Kidney (tissue), 14 donors: ENCODE data around the gene IL17RE. TPM values are rescaled to one million over a fixed set of nuclear protein-coding genes. Genes with fewer than 3 reads are reported as not detected.
"Not testable (repeated sequence)": the region's sequence is repeated elsewhere in the genome, so short reads cannot be mapped to it uniquely, and the experiment has no call there.

ENCODE experiments used
- DNase-seq, 5 donors: peaks; one replicate each; pipeline ENCODE4 v3.0.0-alpha.2; 2013 to 2020
- FAIRE-seq: peaks from 2 replicates; lab custom pipeline; 2012; peaks lifted over from hg19 to GRCh38; lab: Jason Lieb, UNC
- H3K27ac ChIP-seq, 2 donors: one replicate each; pipeline ENCODE4 v1.7.0; 2013; ENCODE audit warnings: low read depth in 2 of 2, low read length in 2 of 2, inconsistent platforms in 1 of 2
- H3K27me3 ChIP-seq: one replicate; pipeline ENCODE4 v1.7.1; 2013; ENCODE audit warnings: low read length, inconsistent platforms; ENCODE audit not compliant: control insufficient read depth, insufficient read depth
- H3K36me3 ChIP-seq, 3 donors: one replicate each; pipeline versions ENCODE4 v1.7.0 to v1.7.1; 2013; ENCODE audit warnings: low read length in 3 of 3, control low read depth in 1 of 3, inconsistent platforms in 1 of 3; ENCODE audit not compliant: insufficient read depth in 3 of 3, control insufficient read depth in 2 of 3
- H3K4me1 ChIP-seq, 3 donors: one replicate each; pipeline versions ENCODE4 v1.7.0 to v1.7.1; 2013; ENCODE audit warnings: low read length in 3 of 3, inconsistent platforms in 1 of 3, low read depth in 1 of 3; ENCODE audit not compliant: control insufficient read depth in 2 of 3, insufficient read depth in 2 of 3
- H3K4me3 ChIP-seq, 3 donors: one replicate each; pipeline versions ENCODE4 v1.7.0 to v1.8.1; 2013; ENCODE audit warnings: low read length in 3 of 3, control low read depth in 1 of 3, inconsistent platforms in 1 of 3
- H3K9ac ChIP-seq, 3 donors: one replicate each; pipeline versions ENCODE4 v1.7.0 to v1.7.1; 2013; ENCODE audit warnings: low read length in 3 of 3, control low read depth in 1 of 3, inconsistent platforms in 1 of 3
- H3K9me3 ChIP-seq, 3 donors: one replicate each; pipeline versions ENCODE4 v1.7.0 to v1.7.1; 2013; ENCODE audit warnings: low read length in 3 of 3, control low read depth in 1 of 3, inconsistent platforms in 1 of 3; ENCODE audit not compliant: control insufficient read depth in 2 of 3, insufficient read depth in 1 of 3
- intact Hi-C: fragments of 100-400 bp; cut with DNase I; formaldehyde crosslinking; loops from one replicate; pipeline ENCODE4 v1.11.1; 2022
- polyA plus RNA-seq: library from polyadenylated mRNA; stranded (reverse); fragments of 350-450 nt; fragmentation: Illumina TruSeq; extraction: RNeasy Lipid Tissue Mini Kit (QIAGEN cat#74804); gene quantifications from one replicate; pipeline ENCODE4 v1.2.3, GENCODE V29; 2014; ENCODE audit warnings: low read depth, low replicate concordance; ENCODE audit not compliant: insufficient read depth
- total RNA-seq: library from RNA; stranded (reverse); fragmentation: NEBNext Ultra II Directional; extraction: Animal tissue kit (Norgen Biotek cat#: 25700); gene quantifications from one replicate; pipeline ENCODE4 v1.2.1, GENCODE V29; 2021
- TF ChIP-seq, protein P1 (sequence below): IDR thresholded peaks from 3 replicates; pipeline ENCODE4 v1.5.1; 2012; ENCODE audit warnings: mild to moderate bottlenecking, moderate library complexity, borderline replicate concordance; ENCODE audit not compliant: insufficient read depth; ENCODE audit errors: extremely low read depth
- donor health status: control.
- donor health status: control.
- donor health status: control.
- donor health status: control.
- donor health status: control.
- donor health status: DM: yes; HTN: yes; CAD: no.
- donor health status: Normal renal cell carcinoma (clear cell type).

IL17RE gene
- total and polyA plus RNA-seq, 2 donors from 2014 or later: 7.5 to 8.5 TPM

DNA sequence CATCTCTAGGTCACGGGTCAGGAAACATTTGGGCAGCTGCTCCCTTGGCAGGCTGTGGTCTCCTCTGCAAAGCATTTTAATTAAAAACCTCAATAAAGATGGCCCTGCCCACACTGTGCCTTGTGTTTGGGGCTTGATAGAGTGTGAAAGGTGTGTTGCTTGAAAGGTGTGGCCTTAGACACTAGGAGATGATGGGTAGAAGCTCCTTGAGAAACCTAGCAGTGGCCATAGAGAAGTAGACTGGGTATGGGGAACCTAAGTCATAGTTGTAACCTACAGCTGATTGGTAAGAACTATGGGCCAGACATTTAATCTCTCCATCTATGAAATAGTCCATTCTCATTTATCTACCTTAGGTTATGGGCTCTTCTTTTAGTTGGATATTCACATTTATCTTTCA is 8.9 kb upstream of the IL17RE start:
- intact Hi-C loops: no loop called here
- FAIRE-seq: no peak
- no peak for DNase-seq
- Histone ChIP-seq H3K4me1 (peaks cover 6 to 40% (median 24%) of the 10 kb centered on the region in 3 donors), H3K9me3 (no peaks in the 10 kb centered on the region), H3K27me3 (no peaks in the 10 kb centered on the region), H3K36me3 (peaks cover 0 to 11% (median 8%) of the 10 kb centered on the region in 3 donors), H3K9ac (no peak overlapping the region), H3K27ac (no peak overlapping the region), H3K4me3 (no peak overlapping the region)
- TF ChIP-seq, protein P1, sequence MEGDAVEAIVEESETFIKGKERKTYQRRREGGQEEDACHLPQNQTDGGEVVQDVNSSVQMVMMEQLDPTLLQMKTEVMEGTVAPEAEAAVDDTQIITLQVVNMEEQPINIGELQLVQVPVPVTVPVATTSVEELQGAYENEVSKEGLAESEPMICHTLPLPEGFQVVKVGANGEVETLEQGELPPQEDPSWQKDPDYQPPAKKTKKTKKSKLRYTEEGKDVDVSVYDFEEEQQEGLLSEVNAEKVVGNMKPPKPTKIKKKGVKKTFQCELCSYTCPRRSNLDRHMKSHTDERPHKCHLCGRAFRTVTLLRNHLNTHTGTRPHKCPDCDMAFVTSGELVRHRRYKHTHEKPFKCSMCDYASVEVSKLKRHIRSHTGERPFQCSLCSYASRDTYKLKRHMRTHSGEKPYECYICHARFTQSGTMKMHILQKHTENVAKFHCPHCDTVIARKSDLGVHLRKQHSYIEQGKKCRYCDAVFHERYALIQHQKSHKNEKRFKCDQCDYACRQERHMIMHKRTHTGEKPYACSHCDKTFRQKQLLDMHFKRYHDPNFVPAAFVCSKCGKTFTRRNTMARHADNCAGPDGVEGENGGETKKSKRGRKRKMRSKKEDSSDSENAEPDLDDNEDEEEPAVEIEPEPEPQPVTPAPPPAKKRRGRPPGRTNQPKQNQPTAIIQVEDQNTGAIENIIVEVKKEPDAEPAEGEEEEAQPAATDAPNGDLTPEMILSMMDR: no peak

DNA sequence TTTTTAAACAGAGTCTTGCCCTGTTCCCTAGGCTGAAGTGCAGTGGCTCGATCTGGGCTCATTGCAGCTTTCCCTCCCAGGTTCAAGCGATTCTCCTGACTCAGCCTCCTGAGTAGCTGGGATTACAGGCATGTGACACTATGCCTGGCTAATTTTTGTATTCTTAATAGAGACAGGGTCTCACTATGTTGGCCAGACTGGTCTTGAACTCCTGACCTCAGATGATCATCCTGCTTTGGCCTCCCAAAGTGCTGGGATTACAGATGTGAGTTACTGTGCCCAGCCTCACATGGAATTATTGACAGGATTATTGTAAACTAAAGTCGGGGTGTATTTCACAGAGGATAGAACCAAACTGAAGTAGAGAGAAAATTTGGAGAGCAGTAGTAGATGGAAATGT is 6.9 kb upstream of the IL17RE start:
- H3K36me3 ChIP-seq: peaks cover 0 to 11% (median 8%) of the 10 kb centered on the region in 3 donors
- H3K27ac ChIP-seq, H3K9me3 ChIP-seq, H3K9ac ChIP-seq, DNase-seq, H3K4me3 ChIP-seq, H3K27me3 ChIP-seq, FAIRE-seq, intact Hi-C loops: not testable (repeated sequence)
- H3K4me1 ChIP-seq: peaks cover 6 to 41% (median 28%) of the 10 kb centered on the region in 3 donors

DNA sequence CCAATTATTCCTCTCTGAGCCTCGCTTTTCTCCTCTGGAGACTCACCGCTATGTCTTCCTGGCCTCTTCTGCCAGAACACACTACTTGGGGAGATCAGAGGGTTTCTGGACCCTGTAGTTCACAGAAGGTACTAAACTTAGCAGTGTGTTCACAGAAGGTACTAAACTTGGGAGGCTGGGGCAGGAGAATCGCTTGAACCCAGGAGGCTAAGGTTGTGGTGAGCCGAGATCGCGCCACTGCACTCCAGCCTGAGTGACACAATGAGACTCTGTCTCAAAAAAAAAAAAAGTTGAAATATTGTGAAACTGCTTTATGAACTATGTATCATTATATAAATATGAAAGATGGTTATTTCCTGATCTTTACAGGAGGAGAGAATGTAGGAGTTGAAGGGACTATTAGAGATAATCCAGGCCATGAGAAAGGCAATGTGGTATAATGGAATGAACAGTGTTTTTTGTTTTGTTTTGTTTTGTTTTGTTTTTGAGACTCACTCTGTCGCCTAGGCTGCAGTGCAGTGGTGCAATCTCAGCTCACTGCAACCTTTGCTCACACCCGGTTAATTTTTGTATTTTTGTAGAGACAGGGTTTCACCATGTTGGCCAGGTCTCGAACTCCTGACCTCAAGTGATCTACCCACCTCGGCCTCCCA is 5.8 kb upstream of the IL17RE start:
- Histone ChIP-seq H3K4me1 (peaks cover 6 to 41% (median 28%) of the 10 kb centered on the region in 3 donors), H3K27ac (peak overlapping the region in 1 of 2 donors; percentile 90), H3K36me3 (peaks cover 0 to 11% (median 8%) of the 10 kb centered on the region in 3 donors)
- H3K9ac ChIP-seq, intact Hi-C loops, H3K27me3 ChIP-seq, H3K9me3 ChIP-seq, DNase-seq, H3K4me3 ChIP-seq, FAIRE-seq: not testable (repeated sequence)

DNA sequence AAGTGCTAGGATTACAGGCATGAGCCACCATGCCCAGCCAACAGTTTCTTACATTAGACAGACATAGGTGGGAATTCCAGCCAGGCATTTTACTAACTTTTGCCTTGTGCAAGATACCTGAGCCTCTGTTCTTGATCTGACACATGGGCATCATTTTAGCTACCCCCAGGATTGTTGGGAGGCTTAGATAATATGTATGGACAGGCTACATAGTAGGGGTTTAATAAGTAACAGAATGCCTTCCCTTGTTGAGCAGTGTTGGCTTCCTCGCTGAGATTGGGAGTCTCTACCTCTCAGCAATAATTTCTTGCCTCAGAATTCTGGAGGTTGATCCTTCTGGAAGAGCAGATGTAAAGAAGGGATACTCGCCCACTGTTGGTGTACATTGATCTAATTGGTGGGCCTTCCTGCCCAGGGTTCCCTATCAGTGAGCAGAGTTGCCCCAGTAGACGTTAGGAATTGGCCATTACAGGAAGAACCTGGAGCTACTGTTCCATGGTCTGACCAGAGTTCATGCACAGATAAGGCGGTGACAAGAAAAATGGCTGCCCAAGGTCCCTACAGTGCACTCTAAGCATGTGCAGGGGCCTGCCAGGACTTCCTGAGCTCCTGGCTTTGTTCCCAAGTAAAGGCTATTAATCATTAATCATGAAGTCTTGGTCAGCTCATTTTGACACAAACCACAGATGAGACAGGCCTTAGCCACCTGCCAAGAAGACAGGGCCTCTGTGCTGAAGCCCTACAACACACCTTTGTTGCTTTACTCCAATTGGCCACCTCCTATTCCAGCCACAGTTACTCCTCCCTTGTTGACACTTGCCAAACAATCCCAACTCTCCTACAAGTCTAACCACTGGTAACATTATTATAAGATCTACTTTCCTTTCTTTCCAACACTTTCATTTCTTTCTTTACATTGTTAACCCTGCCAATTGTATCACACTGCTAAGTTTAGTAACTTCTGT is 5.0 kb upstream of the IL17RE start:
- no peaks in the 10 kb centered on the region for H3K27me3 ChIP-seq
- peak in 3 of 5 donors; percentile 45 to 89 (median 85) for DNase-seq
- H3K4me3 ChIP-seq: peak overlapping the region in 1 of 3 donors; percentile 20
- FAIRE-seq: no peak
- TF ChIP-seq, protein P1: no peak
- peak overlapping the region; percentile 79 to 90 for H3K27ac ChIP-seq
- H3K9ac ChIP-seq: peak overlapping the region in 1 of 3 donors; percentile 19
- H3K36me3 ChIP-seq: peaks cover 0 to 8% (median 6%) of the 10 kb centered on the region in 3 donors
- peaks cover 6 to 42% (median 36%) of the 10 kb centered on the region in 3 donors for H3K4me1 ChIP-seq
- intact Hi-C loops: no loop called here
- no peaks in the 10 kb centered on the region for H3K9me3 ChIP-seq
